HepG2 (cell line): ENCODE results near the gene MARCHF6. TPM values are rescaled to one million over a fixed set of nuclear protein-coding genes. Genes with fewer than 3 reads are reported as not detected.

Source experiments
- ATAC-seq: fragments of 200-7000 bp; cut with Tn5 transposase; 3 replicates; pipeline ENCODE4 v1.9.1; 2020; ENCODE audit warnings: mild to moderate bottlenecking, moderate library complexity
- Bru-seq: library from RNA; stranded (reverse); fragments of 400-500 nt; gene quantifications from one replicate; lab custom pipeline; 2021; lab: Mats Ljungman, UMichigan
- BruChase-seq, 2 experiments: library from RNA; stranded (reverse); fragments of 400-500 nt; gene quantifications; one replicate each; lab custom pipeline; 2021; lab: Mats Ljungman, UMichigan
- BruUV-seq: library from RNA; stranded (reverse); fragments of 400-500 nt; replicated peaks from 2 replicates; lab custom pipeline; 2021; lab: Mats Ljungman, UMichigan
- CTCF ChIA-PET: fragments of 300-600 bp; formaldehyde crosslinking; extraction: SDS; loops from one replicate; lab custom pipeline; 2021; ENCODE audit warnings: low total read pairs, inconsistent platforms, low intra/inter-chr PET ratio; lab: Yijun Ruan, JAX
- POLR2A ChIA-PET: fragments of 350-600 bp; sonication (Branson Sonifier 250); formaldehyde crosslinking; loops from one replicate; lab custom pipeline; 2020; ENCODE audit warnings: antibody characterized with exemption, inconsistent platforms; lab: Yijun Ruan, JAX
- DNase-seq: peaks from one replicate; pipeline ENCODE4 v3.0.0-alpha.2; 2015; ENCODE audit warnings: low spot score
- FAIRE-seq: peaks from 3 replicates; lab custom pipeline; 2011; peaks lifted over from hg19 to GRCh38; lab: Jason Lieb, UNC
- H2AFZ ChIP-seq: one replicate; pipeline ENCODE4 v1.6.1; 2011; ENCODE audit warnings: low read length, inconsistent platforms
- H3K27ac ChIP-seq: fragments of 300-600 bp; 3 replicates; pipeline ENCODE4 v1.8.0; 2011; ENCODE audit warnings: mixed run types, mild to moderate bottlenecking, mixed read lengths, low read length, inconsistent platforms; ENCODE audit not compliant: insufficient read depth; ENCODE audit errors: extremely low read length
- H3K27me3 ChIP-seq, 2 experiments: fragments of 200-600 bp in 1 of 2; 2 replicates in 1 of 2; 3 replicates in 1 of 2; pipeline versions ENCODE4 v1.6.0 to v1.8.0; 2011; ENCODE audit warnings: low read length in 2 of 2, mild to moderate bottlenecking in 2 of 2, moderate library complexity in 2 of 2, inconsistent platforms in 1 of 2; ENCODE audit not compliant: insufficient read depth in 2 of 2, control insufficient read depth in 1 of 2
- H3K36me3 ChIP-seq, 2 experiments: fragments of 200-600 bp in 1 of 2; replicated peaks in 1 of 2; 2 replicates in 1 of 2; 3 replicates in 1 of 2; pipeline versions ENCODE4 v1.5.1 to v1.8.0; 2011; ENCODE audit warnings: low read length in 2 of 2, inconsistent platforms in 1 of 2; ENCODE audit not compliant: insufficient read depth in 2 of 2, control insufficient read depth in 1 of 2
- H3K4me1 ChIP-seq: 2 replicates; pipeline ENCODE4 v1.5.1; 2012; ENCODE audit warnings: low read length, inconsistent platforms; ENCODE audit not compliant: insufficient read depth
- H3K4me2 ChIP-seq: 2 replicates; pipeline ENCODE4 v1.6.0; 2011; ENCODE audit warnings: low read depth, low read length, inconsistent platforms
- H3K4me3 ChIP-seq, 3 experiments: fragments of 200-600 bp in 1 of 3; sonication (generic), shearing (Covaris generic) in 1 of 3; replicated peaks in 1 of 3; 2 replicates each; pipeline ENCODE4 v1.5.1; 2011 to 2016; ENCODE audit warnings: low read length in 3 of 3, inconsistent platforms in 2 of 3, low read depth in 2 of 3, mild to moderate bottlenecking in 2 of 3, control low read depth in 1 of 3, mixed read lengths in 1 of 3; ENCODE audit not compliant: insufficient read depth in 1 of 3
- H3K79me2 ChIP-seq: one replicate; pipeline ENCODE4 v1.6.1; 2011; ENCODE audit warnings: low read length, inconsistent platforms; ENCODE audit not compliant: insufficient read depth
- H3K9ac ChIP-seq: 2 replicates; pipeline ENCODE4 v1.6.0; 2011; ENCODE audit warnings: mild to moderate bottlenecking, low read depth, low read length, inconsistent platforms; ENCODE audit not compliant: insufficient read depth
- H3K9me3 ChIP-seq: 2 replicates; pipeline ENCODE4 v1.5.1; 2012; ENCODE audit warnings: mild to moderate bottlenecking, low read length
- H4K20me1 ChIP-seq: 2 replicates; pipeline ENCODE4 v1.6.0; 2011; ENCODE audit warnings: inconsistent platforms, mild to moderate bottlenecking, low read length, moderate library complexity; ENCODE audit not compliant: insufficient read depth
- CBFB ChIP-seq: sonication (generic); formaldehyde crosslinking; IDR thresholded peaks from 2 replicates; pipeline ENCODE4 v1.4.0; 2020; ENCODE audit warnings: missing genetic modification reagents
- HDAC6 ChIP-seq: fragments of 200-600 bp; sonication (generic); IDR thresholded peaks from 2 replicates; pipeline ENCODE4 v1.7.0; 2017; ENCODE audit warnings: mild to moderate bottlenecking, antibody characterized with exemption, low read length, low read depth
- HNF4A ChIP-seq: sonication (generic); formaldehyde crosslinking; IDR thresholded peaks from 2 replicates; pipeline ENCODE4 v1.4.0; 2020; ENCODE audit warnings: missing genetic modification reagents
- HNF4G ChIP-seq, 2 experiments: sonication (generic) in 1 of 2; formaldehyde crosslinking in 1 of 2; IDR thresholded peaks; 2 replicates each; pipeline versions ENCODE4 v1.4.0 to v1.6.1; 2011 to 2020; ENCODE audit warnings: borderline replicate concordance in 2 of 2, low read depth in 2 of 2, mild to moderate bottlenecking in 2 of 2, low read length in 1 of 2, missing genetic modification reagents in 1 of 2, moderate library complexity in 1 of 2
- KMT2A ChIP-seq: sonication (generic); formaldehyde crosslinking; IDR thresholded peaks from 2 replicates; pipeline ENCODE4 v1.4.0; 2020; ENCODE audit warnings: missing genetic modification reagents
- MYC ChIP-seq: sonication (generic); formaldehyde crosslinking; IDR thresholded peaks from 2 replicates; pipeline ENCODE4 v1.9.0; 2021; ENCODE audit warnings: missing genetic modification reagents, borderline replicate concordance
- MYNN ChIP-seq: sonication (generic); formaldehyde crosslinking; IDR thresholded peaks from 2 replicates; pipeline ENCODE4 v1.4.0; 2020; ENCODE audit warnings: mild to moderate bottlenecking, low read depth, missing genetic modification reagents
- STAG1 ChIP-seq: sonication (generic); formaldehyde crosslinking; IDR thresholded peaks from 2 replicates; pipeline ENCODE4 v1.4.0; 2020; ENCODE audit warnings: missing genetic modification reagents
- YEATS4 ChIP-seq: sonication (generic); formaldehyde crosslinking; IDR thresholded peaks from 2 replicates; pipeline ENCODE4 v1.4.0; 2020; ENCODE audit warnings: missing genetic modification reagents, borderline replicate concordance
- ZBTB21 ChIP-seq: sonication (generic); formaldehyde crosslinking; IDR thresholded peaks from 2 replicates; pipeline ENCODE4 v1.4.0; 2020; ENCODE audit warnings: missing genetic modification reagents
- ZBTB25 ChIP-seq: IDR thresholded peaks from 2 replicates; pipeline ENCODE4 v1.6.1; 2018; ENCODE audit warnings: missing genetic modification reagents
- ZNF160 ChIP-seq: sonication (generic); formaldehyde crosslinking; IDR thresholded peaks from 2 replicates; pipeline ENCODE4 v1.8.0; 2022; ENCODE audit warnings: mild to moderate bottlenecking, inconsistent platforms, missing genetic modification reagents
- ZNF362 ChIP-seq: sonication (generic); formaldehyde crosslinking; IDR thresholded peaks from 2 replicates; pipeline ENCODE4 v1.4.0; 2020; ENCODE audit warnings: missing genetic modification reagents, mild to moderate bottlenecking, borderline replicate concordance
- ZNF501 ChIP-seq: sonication (generic); formaldehyde crosslinking; IDR thresholded peaks from 2 replicates; pipeline ENCODE4 v1.5.1; 2020; ENCODE audit warnings: mild to moderate bottlenecking, moderate library complexity, missing genetic modification reagents
- ZNF572 ChIP-seq: sonication (generic); formaldehyde crosslinking; IDR thresholded peaks from 2 replicates; pipeline ENCODE4 v1.5.1; 2020; ENCODE audit warnings: mild to moderate bottlenecking, missing genetic modification reagents
- WGBS: methylation state at CpG from one replicate; pipeline ENCODE4 v1.1.6; 2017; ENCODE audit warnings: low lambda C conversion rate; 5-methylcytosine and 5-hydroxymethylcytosine counted together
- in situ Hi-C: cut with HindIII; loops from 2 replicates; pipeline ENCODE4 v1.10.0; 2017; ENCODE audit warnings: low pct_unique_long_range_greater_than_20kb; ENCODE audit not compliant: extremely low pct_ligation_motif_present
- intact Hi-C: fragments of 100-400 bp; cut with micrococcal nuclease; formaldehyde crosslinking; loops from one replicate; pipeline ENCODE4 v1.10.0; 2022; ENCODE audit not compliant: unreplicated experiment
- long read RNA-seq, 2 experiments: library from RNA in 1 of 2; library from polyadenylated mRNA in 1 of 2; stranded (forward) in 1 of 2; unstranded in 1 of 2; transcript quantifications; one replicate each; pipeline ENCODE4 v2.0.0, GENCODE V29; 2019 to 2022
- polyA minus RNA-seq, 3 experiments: library from RNA; depleted of rRNA, polyadenylated mRNA; stranded (reverse); fragments of >200 nt; gene quantifications; 2 replicates each; pipeline ENCODE4 v1.2.3, GENCODE V29; 2011; ENCODE audit warnings: low replicate concordance in 1 of 3
- polyA plus RNA-seq, 8 experiments: library from polyadenylated mRNA; depleted of rRNA in 3 of 8; stranded (reverse) in 7 of 8; unstranded in 1 of 8; fragments of >200 nt; fragmentation: Illumina TruSeq in 4 of 8; extraction: Trizol in 4 of 8; gene quantifications; 2 replicates each; pipeline versions ENCODE4 v1.2.1 to v1.2.3, GENCODE V29; 2011 to 2016; ENCODE audit warnings: low read depth in 4 of 8, missing spikeins in 1 of 8, mixed read lengths in 1 of 8; ENCODE audit not compliant: insufficient read depth in 1 of 8
- total RNA-seq, 5 experiments: library from RNA; depleted of rRNA; stranded (reverse); fragments of >200 nt; fragmentation: Illumina TruSeq; extraction: Trizol; gene quantifications; 2 replicates each; pipeline ENCODE4 v1.2.3, GENCODE V29; 2016; ENCODE audit warnings: low read depth in 1 of 5

MARCHF6 gene
- total RNA-seq (2016; rRNA removed; fragmentation: Illumina TruSeq; extraction: Trizol) = 39.5 and 48.6 TPM in 2 replicates
- 21.2 and 25.8 TPM in 2 replicates for total RNA-seq (2016; cell fraction: cytosol; rRNA removed; fragmentation: Illumina TruSeq; extraction: Trizol; ENCODE audit: low read depth)
- 34.4 and 49.1 TPM in 2 replicates for total RNA-seq (2016; cell fraction: insoluble cytoplasmic fraction; rRNA removed; fragmentation: Illumina TruSeq; extraction: Trizol)
- total RNA-seq (2016; cell fraction: membrane; rRNA removed; fragmentation: Illumina TruSeq; extraction: Trizol) = 11.9 and 12.7 TPM in 2 replicates
- total RNA-seq (2016; cell fraction: nucleus; rRNA removed; fragmentation: Illumina TruSeq; extraction: Trizol) = 71.7 and 86.1 TPM in 2 replicates
- 107 and 115 TPM in 2 replicates for polyA plus RNA-seq (2011; rRNA removed)
- 45.5 and 75.4 TPM in 2 replicates for polyA plus RNA-seq (2011; cell fraction: cytosol; rRNA removed)
- 244 and 247 TPM in 2 replicates for polyA plus RNA-seq (2011; cell fraction: nucleus; rRNA removed)
- polyA plus RNA-seq (2012) = 67.4 and 121 TPM in 2 replicates
- 1.8 and 2.0 TPM in 2 replicates for polyA plus RNA-seq (2016; cell fraction: cytosol; fragmentation: Illumina TruSeq; extraction: Trizol; ENCODE audit: low read depth)
- 21.2 and 23.1 TPM in 2 replicates for polyA plus RNA-seq (2016; cell fraction: insoluble cytoplasmic fraction; fragmentation: Illumina TruSeq; extraction: Trizol; ENCODE audit: low read depth)
- 3.2 and 3.8 TPM in 2 replicates for polyA plus RNA-seq (2016; cell fraction: membrane; fragmentation: Illumina TruSeq; extraction: Trizol; ENCODE audit: low read depth)
- polyA plus RNA-seq (2016; cell fraction: nucleus; fragmentation: Illumina TruSeq; extraction: Trizol; ENCODE audit: insufficient read depth, low read depth) = 120 and 121 TPM in 2 replicates
- polyA minus RNA-seq (2011; rRNA and poly(A)+ RNA removed; ENCODE audit: low replicate concordance) = 309 and 698 TPM in 2 replicates
- polyA minus RNA-seq (2011; cell fraction: cytosol; rRNA and poly(A)+ RNA removed) = 78.7 and 104 TPM in 2 replicates
- polyA minus RNA-seq (2011; cell fraction: nucleus; rRNA and poly(A)+ RNA removed) = 179 and 204 TPM in 2 replicates
- percentile 92 among the genes with signal in this experiment for Bru-seq, nascent RNA
- BruChase-seq, experiment 1, labeled RNA remaining after a 6-hour chase = percentile 93 among the genes with signal in this experiment
- percentile 90 among the genes with signal in this experiment for BruChase-seq, experiment 2, labeled RNA remaining after a 2-hour chase
- long read RNA-seq, experiment 1, full-length matches to known transcripts = 12 of 61 reads
- long read RNA-seq, experiment 1, partial matches to known transcripts = 7 of 61 reads
- long read RNA-seq, experiment 1, other reads (novel, unspliced or antisense) = 42 of 61 reads
- long read RNA-seq, experiment 2, full-length matches to known transcripts = 19 of 80 reads
- long read RNA-seq, experiment 2, partial matches to known transcripts = 39 of 80 reads
- long read RNA-seq, experiment 2, other reads (novel, unspliced or antisense) = 22 of 80 reads

GRCh38 chr5:10353241-10354047, at the start of gene MARCHF6:
MARCHF6 (plus strand) TSS chr5:10353695; CDS start chr5:10353899, 204 bp downstream.
- ChIA-PET CTCF (interaction anchor here (1.6 kb wide), 1 partner anchor 70 kb away, joined by 3 read pairs; no protein-coding TSS in a partner anchor), POLR2A (interaction anchor here (0.6 to 1.9 kb wide), 23 partner anchors 9 to 274 kb away, joined by 3 to 14 read pairs (median 5); partner anchors contain the start of genes ATPSCKMT and CCT5)
- Histone ChIP-seq H3K9me3 (no peaks in the 10 kb centered on the region), H2AFZ (peak within 1 kb of the TSS; percentile 84), H3K4me2 (peak within 1 kb of the TSS; percentile 95), H3K36me3 (no peaks in the 10 kb centered on the region), H3K4me1 (peaks cover 43% of the 10 kb centered on the region), H3K79me2 (peaks cover 48% of the 10 kb centered on the region), H3K4me3 (peak within 1 kb of the TSS; percentile 88 to 92 (median 92)), H4K20me1 (peaks cover 32% of the 10 kb centered on the region), H3K27ac (peak within 1 kb of the TSS; percentile 98), H3K27me3 (no peaks in the 10 kb centered on the region; a peak in 1 of 5 replicates), H3K9ac (peak within 1 kb of the TSS; percentile 93)
- in situ Hi-C loops = no loop called here
- ATAC-seq (peak; percentile 96), DNase-seq (peak; percentile 83), FAIRE-seq (no peak)
- under 1% methylated on average over 34 of the region's 92 CpGs for WGBS
- BruUV-seq = no TSS peak
- intact Hi-C loops = loop anchor here (2.0 kb wide), 1 partner anchor 69 kb away; no protein-coding TSS in a partner anchor
- TF ChIP-seq KMT2A (CRISPR knock-in tag) = peak; percentile 84; the same call in 1 of the 2 replicates
- TF ChIP-seq STAG1 (CRISPR knock-in tag) = no peak; the same call in 1 of the 2 replicates
- TF ChIP-seq MYNN (CRISPR knock-in tag) = 0 out of 2 replicates have a peak, but pooled peaks have one; percentile 47
- peak; percentile 69 for TF ChIP-seq ZNF572 (CRISPR knock-in tag)
- TF ChIP-seq CBFB (CRISPR knock-in tag) = 0 out of 2 replicates have a peak, but pooled peaks have one; percentile 29
- no peak for TF ChIP-seq ZBTB21 (CRISPR knock-in tag)
- 0 out of 2 replicates have a peak, but pooled peaks have one; percentile 12 for TF ChIP-seq HNF4G (IDR thresholded peaks at IDR 0.05; ENCODE audit: borderline replicate concordance, low read depth, low read length)
- TF ChIP-seq HNF4G (CRISPR knock-in tag; IDR thresholded peaks at IDR 0.05; ENCODE audit: borderline replicate concordance, low read depth) = no peak
- TF ChIP-seq HDAC6 = no peak
- peak; percentile 95 for TF ChIP-seq MYC (CRISPR knock-in tag)
- 0 out of 2 replicates have a peak, but pooled peaks have one; percentile 64 for TF ChIP-seq ZBTB25 (CRISPR knock-in tag)
- TF ChIP-seq YEATS4 (CRISPR knock-in tag) = peak; percentile 95
- peak; percentile 93 for TF ChIP-seq ZNF160 (CRISPR knock-in tag)
- peak; percentile 93 for TF ChIP-seq ZNF501 (CRISPR knock-in tag)
- peak; percentile 60; the same call in 1 of the 2 replicates for TF ChIP-seq ZNF362 (CRISPR knock-in tag)
- TF ChIP-seq HNF4A = no peak
